Upper lobe of left lung (tissue), 6 donors: ENCODE results near the gene TCF7. TPM values are rescaled to one million over a fixed set of nuclear protein-coding genes. Genes with fewer than 3 reads are reported as not detected.

ENCODE experiments used
- ATAC-seq, 2 donors: fragments of 200-7000 bp; cut with Tn5 transposase; one replicate each; pipeline ENCODE4 v1.9.1; 2022; ENCODE audit warnings: mild to moderate bottlenecking in 2 of 2, moderate library complexity in 2 of 2; ENCODE audit not compliant: low FRiP score in 2 of 2
- DNase-seq, 2 donors: peaks; one replicate each; pipeline ENCODE4 v3.0.0-alpha.2; 2019 to 2020
- H3K27ac ChIP-seq, 4 donors: fragments of 200-600 bp; sonication (generic); one replicate each; pipeline ENCODE4 v1.5.1; 2016 to 2019
- H3K27me3 ChIP-seq, 4 donors: fragments of 200-600 bp; sonication (generic); one replicate each; pipeline ENCODE4 v1.5.1; 2017 to 2019
- H3K36me3 ChIP-seq, 4 donors: fragments of 200-600 bp; sonication (generic); one replicate each; pipeline ENCODE4 v1.5.1; 2016 to 2019
- H3K4me1 ChIP-seq, 4 donors: fragments of 200-600 bp; sonication (generic); one replicate each; pipeline ENCODE4 v1.5.1; 2018 to 2019
- H3K4me3 ChIP-seq, 4 donors: fragments of 200-600 bp; sonication (generic); one replicate each; pipeline ENCODE4 v1.5.1; 2017 to 2019; ENCODE audit warnings: mild to moderate bottlenecking in 2 of 4, moderate library complexity in 1 of 4
- H3K9me3 ChIP-seq, 4 donors: fragments of 200-600 bp; sonication (generic); one replicate each; pipeline ENCODE4 v1.5.1; 2018 to 2019
- CTCF ChIP-seq, 6 experiments: fragments of 450-650 bp in 4 of 6; fragments of 200-600 bp in 2 of 6; sonication (generic) in 2 of 6; IDR thresholded peaks; one replicate each; pipeline ENCODE4 v1.5.1; 2016 to 2019; ENCODE audit warnings: antibody characterized with exemption in 6 of 6
- EP300 ChIP-seq, 4 donors: sonication (generic); formaldehyde crosslinking; IDR thresholded peaks; one replicate each; pipeline ENCODE4 v1.5.1; 2017; ENCODE audit warnings: antibody characterized with exemption in 4 of 4, control low read depth in 2 of 4
- POLR2A ChIP-seq, 4 donors: fragments of 450-650 bp; IDR thresholded peaks; one replicate each; pipeline ENCODE4 v1.5.1; 2016 to 2017; ENCODE audit warnings: antibody characterized with exemption in 4 of 4, mild to moderate bottlenecking in 2 of 4
- POLR2AphosphoS5 ChIP-seq, 2 donors: sonication (generic); formaldehyde crosslinking; IDR thresholded peaks; one replicate each; pipeline ENCODE4 v1.5.1; 2017; ENCODE audit warnings: antibody characterized with exemption in 2 of 2
- WGBS, 2 donors: methylation state at CpG; one replicate each; pipeline ENCODE4 v1.1.5; 2017 to 2018; 5-methylcytosine and 5-hydroxymethylcytosine counted together
- total RNA-seq, 6 donors: library from RNA; depleted of rRNA in 4 of 6; stranded (reverse); fragments of >200 nt in 4 of 6; gene quantifications; one replicate each; pipeline versions ENCODE4 v1.1.0 to v1.2.1, GENCODE V29; 2016 to 2021
- donor health status: DM: no; HTN: no; CAD: no; lungs with moderate emphysema.
- donor health status: DM: no; HTN: yes; CAD: no; lungs with severe emphysema.

Gene TCF7
- total RNA-seq, 6 donors from 2014 or later: 3.5 to 7.4 (median 5.8) TPM

- WGBS, 2 donors: 54 to 76% methylated on average over 7 to 10 of the region's 10 CpGs
- no peaks in the 10 kb centered on the region for H3K36me3 ChIP-seq
- ATAC-seq (peak in 1 of 2 donors; percentile 34), DNase-seq (peak in 1 of 2 donors; percentile 41)
- no peak for TF ChIP-seq CTCF (IDR thresholded peaks at IDR 0.05)
- no peak for TF ChIP-seq POLR2A (IDR thresholded peaks at IDR 0.05)
- no peak for TF ChIP-seq EP300 (IDR thresholded peaks at IDR 0.05)
- no peak for TF ChIP-seq POLR2AphosphoS5 (IDR thresholded peaks at IDR 0.05)
- H3K27ac ChIP-seq: no peak overlapping the region
- H3K27me3 ChIP-seq: no peaks in the 10 kb centered on the region
- no peaks in the 10 kb centered on the region for H3K9me3 ChIP-seq
- H3K4me1 ChIP-seq: peaks cover 0 to 12% (median 3%) of the 10 kb centered on the region in 4 donors
- no peak overlapping the region for H3K4me3 ChIP-seq
These were observed 14.0 kb upstream of the TCF7 start for GRCh38 chr5:134100283-134101091.

GRCh38 chr5:134101686-134102439, 12.6 kb upstream of the TCF7 start:
- TF ChIP-seq CTCF (IDR thresholded peaks at IDR 0.05) (peak; percentile 71 to 95 (median 84)), EP300 (IDR thresholded peaks at IDR 0.05) (no peak)
- Histone ChIP-seq H3K36me3 (no peaks in the 10 kb centered on the region), H3K4me3 (no peak overlapping the region), H3K4me1 (peaks cover 0 to 12% (median 3%) of the 10 kb centered on the region in 4 donors), H3K27ac (no peak overlapping the region), H3K27me3 (no peaks in the 10 kb centered on the region), H3K9me3 (no peaks in the 10 kb centered on the region)
- ATAC-seq: peak; percentile 73 to 86
- WGBS, 2 donors: 34 to 37% methylated on average over 8 to 20 of the region's 20 CpGs
- peak; percentile 60 to 91 for DNase-seq

GRCh38 chr5:134103397-134103796, 11.1 kb upstream of the TCF7 start:
- no peak for DNase-seq
- no peak for TF ChIP-seq POLR2AphosphoS5 (IDR thresholded peaks at IDR 0.05)
- TF ChIP-seq POLR2A (IDR thresholded peaks at IDR 0.05): no peak
- TF ChIP-seq EP300 (IDR thresholded peaks at IDR 0.05): no peak
- TF ChIP-seq CTCF (IDR thresholded peaks at IDR 0.05): no peak
- WGBS, 2 donors: 79 to 87% methylated on average over 6 to 9 of the region's 9 CpGs
- Histone ChIP-seq H3K9me3 (no peaks in the 10 kb centered on the region), H3K36me3 (no peaks in the 10 kb centered on the region), H3K4me1 (peaks cover 0 to 12% (median 3%) of the 10 kb centered on the region in 4 donors), H3K27ac (no peak overlapping the region), H3K4me3 (no peak overlapping the region), H3K27me3 (no peaks in the 10 kb centered on the region)
- no peak for ATAC-seq

- Histone ChIP-seq H3K4me3 (no peak overlapping the region), H3K9me3 (no peaks in the 10 kb centered on the region), H3K27ac (no peak overlapping the region), H3K4me1 (peaks cover 0 to 12% (median 3%) of the 10 kb centered on the region in 4 donors), H3K27me3 (no peaks in the 10 kb centered on the region), H3K36me3 (no peaks in the 10 kb centered on the region)
- DNase-seq (no peak), ATAC-seq (no peak)
- TF ChIP-seq POLR2AphosphoS5 (IDR thresholded peaks at IDR 0.05): no peak
- TF ChIP-seq CTCF (IDR thresholded peaks at IDR 0.05): no peak
- TF ChIP-seq POLR2A (IDR thresholded peaks at IDR 0.05): no peak
- TF ChIP-seq EP300 (IDR thresholded peaks at IDR 0.05): no peak
- whole genome bisulfite sequencing, 2 donors: 80 to 85% methylated on average over 8 to 10 of the region's 11 CpGs
These were observed 10.4 kb upstream of the TCF7 start for GRCh38 chr5:134103998-134104654.
